IPS-18a (cell line): ENCODE data around the gene PTPRZ1.

Experiments
- H3K27ac ChIP-seq: one replicate; pipeline ENCODE4 v1.5.1; 2013; ENCODE audit warnings: low read length
- H3K27me3 ChIP-seq: one replicate; pipeline ENCODE4 v1.6.1; 2013; ENCODE audit warnings: mild to moderate bottlenecking, low read length; ENCODE audit not compliant: control insufficient read depth, insufficient read depth
- H3K36me3 ChIP-seq: one replicate; pipeline ENCODE4 v1.6.1; 2013; ENCODE audit warnings: low read depth, low read length; ENCODE audit not compliant: control insufficient read depth
- H3K4me1 ChIP-seq: one replicate; pipeline ENCODE4 v1.6.1; 2013; ENCODE audit warnings: low read depth, low read length; ENCODE audit not compliant: control insufficient read depth
- H3K4me3 ChIP-seq: one replicate; pipeline ENCODE4 v1.5.1; 2013; ENCODE audit warnings: low read length
- H3K9ac ChIP-seq: one replicate; pipeline ENCODE4 v1.6.1; 2013; ENCODE audit warnings: mild to moderate bottlenecking, low read length, moderate library complexity
- H3K9me3 ChIP-seq: one replicate; pipeline ENCODE4 v1.6.1; 2013; ENCODE audit warnings: low read depth, low read length; ENCODE audit not compliant: control insufficient read depth

Gene PTPRZ1

GRCh38 chr7:122014697-122015096, 141.7 kb downstream of the PTPRZ1 start:
- Histone ChIP-seq H3K27me3 (no peaks in the 10 kb centered on the region), H3K36me3 (peaks cover 54% of the 10 kb centered on the region), H3K27ac (no peak overlapping the region), H3K9me3 (no peaks in the 10 kb centered on the region), H3K4me3 (no peak overlapping the region), H3K9ac (no peak overlapping the region), H3K4me1 (no peaks in the 10 kb centered on the region)

- H3K36me3 ChIP-seq: peaks cover 22% of the 10 kb centered on the region
- no peak overlapping the region for H3K27ac ChIP-seq
- no peaks in the 10 kb centered on the region for H3K27me3 ChIP-seq
- H3K4me3 ChIP-seq: no peak overlapping the region
- no peaks in the 10 kb centered on the region for H3K4me1 ChIP-seq
- H3K9me3 ChIP-seq: no peaks in the 10 kb centered on the region
- no peak overlapping the region for H3K9ac ChIP-seq
Measured at GRCh38 chr7:122018032-122018431, 145.1 kb downstream of the PTPRZ1 start.

GRCh38 chr7:122027058-122027457, 154.1 kb downstream of the PTPRZ1 start:
- H3K4me1 ChIP-seq: no peaks in the 10 kb centered on the region
- H3K9ac ChIP-seq: no peak overlapping the region
- H3K27ac ChIP-seq: no peak overlapping the region
- H3K27me3 ChIP-seq: no peaks in the 10 kb centered on the region
- H3K4me3 ChIP-seq: no peak overlapping the region
- H3K36me3 ChIP-seq: peaks cover 30% of the 10 kb centered on the region
- H3K9me3 ChIP-seq: no peaks in the 10 kb centered on the region

- Histone ChIP-seq H3K9me3 (no peaks in the 10 kb centered on the region), H3K27me3 (no peaks in the 10 kb centered on the region), H3K9ac (no peak overlapping the region), H3K4me1 (no peaks in the 10 kb centered on the region), H3K27ac (no peak overlapping the region), H3K4me3 (no peak overlapping the region), H3K36me3 (peaks cover 72% of the 10 kb centered on the region)
Measured at GRCh38 chr7:122033641-122034040, 160.7 kb downstream of the PTPRZ1 start.

- peaks cover 83% of the 10 kb centered on the region for H3K36me3 ChIP-seq
- no peaks in the 10 kb centered on the region for H3K27me3 ChIP-seq
Measured at GRCh38 chr7:122035876-122036275, 162.9 kb downstream of the PTPRZ1 start.

GRCh38 chr7:122038134-122038533, 165.2 kb downstream of the PTPRZ1 start:
- H3K36me3 ChIP-seq: peaks cover 92% of the 10 kb centered on the region
- H3K9me3 ChIP-seq: no peaks in the 10 kb centered on the region
- H3K27me3 ChIP-seq: no peaks in the 10 kb centered on the region
- no peaks in the 10 kb centered on the region for H3K4me1 ChIP-seq
- H3K27ac ChIP-seq: no peak overlapping the region
- H3K4me3 ChIP-seq: no peak overlapping the region
- H3K9ac ChIP-seq: no peak overlapping the region

More at GRCh38 chr7:122035876-122036275, 162.9 kb downstream of the PTPRZ1 start:
- no peak overlapping the region for H3K4me3 ChIP-seq
- no peaks in the 10 kb centered on the region for H3K9me3 ChIP-seq
- H3K9ac ChIP-seq: no peak overlapping the region
- H3K4me1 ChIP-seq: no peaks in the 10 kb centered on the region
- H3K27ac ChIP-seq: no peak overlapping the region

GRCh38 chr7:122038904-122039303, 165.9 kb downstream of the PTPRZ1 start:
- Histone ChIP-seq H3K9ac (no peak overlapping the region), H3K36me3 (peaks cover 93% of the 10 kb centered on the region), H3K27me3 (no peaks in the 10 kb centered on the region), H3K27ac (no peak overlapping the region), H3K4me3 (no peak overlapping the region), H3K9me3 (no peaks in the 10 kb centered on the region), H3K4me1 (no peaks in the 10 kb centered on the region)

- Histone ChIP-seq H3K4me3 (no peak overlapping the region), H3K9me3 (no peaks in the 10 kb centered on the region), H3K36me3 (peaks cover 94% of the 10 kb centered on the region), H3K4me1 (no peaks in the 10 kb centered on the region), H3K27ac (no peak overlapping the region), H3K27me3 (no peaks in the 10 kb centered on the region), H3K9ac (no peak overlapping the region)
Measured at GRCh38 chr7:122040147-122040546, 167.2 kb downstream of the PTPRZ1 start.

GRCh38 chr7:122046402-122046801, 173.4 kb downstream of the PTPRZ1 start:
- H3K4me3 ChIP-seq: no peak overlapping the region
- no peak overlapping the region for H3K27ac ChIP-seq
- peaks cover 93% of the 10 kb centered on the region for H3K36me3 ChIP-seq

GRCh38 chr7:122054393-122054792, 181.4 kb downstream of the PTPRZ1 start:
- peaks cover 78% of the 10 kb centered on the region for H3K36me3 ChIP-seq
- H3K9ac ChIP-seq: no peak overlapping the region
- H3K4me3 ChIP-seq: no peak overlapping the region
- H3K27ac ChIP-seq: no peak overlapping the region
- H3K4me1 ChIP-seq: peaks cover 5% of the 10 kb centered on the region
- no peaks in the 10 kb centered on the region for H3K9me3 ChIP-seq
- no peaks in the 10 kb centered on the region for H3K27me3 ChIP-seq

More at GRCh38 chr7:122046402-122046801, 173.4 kb downstream of the PTPRZ1 start:
- Histone ChIP-seq H3K27me3 (no peaks in the 10 kb centered on the region), H3K9ac (no peak overlapping the region), H3K9me3 (no peaks in the 10 kb centered on the region), H3K4me1 (no peaks in the 10 kb centered on the region)

- H3K9me3 ChIP-seq: no peaks in the 10 kb centered on the region
- H3K9ac ChIP-seq: no peak overlapping the region
- H3K27me3 ChIP-seq: no peaks in the 10 kb centered on the region
- peaks cover 78% of the 10 kb centered on the region for H3K36me3 ChIP-seq
- H3K4me3 ChIP-seq: no peak overlapping the region
- no peak overlapping the region for H3K27ac ChIP-seq
- H3K4me1 ChIP-seq: peaks cover 5% of the 10 kb centered on the region
Measured at GRCh38 chr7:122055073-122055472, 182.1 kb downstream of the PTPRZ1 start.

GRCh38 chr7:122056977-122057376, 184.0 kb downstream of the PTPRZ1 start:
- H3K36me3 ChIP-seq: peaks cover 81% of the 10 kb centered on the region
- no peaks in the 10 kb centered on the region for H3K27me3 ChIP-seq
- no peak overlapping the region for H3K4me3 ChIP-seq
- peaks cover 5% of the 10 kb centered on the region for H3K4me1 ChIP-seq
- no peak overlapping the region for H3K27ac ChIP-seq
- no peak overlapping the region for H3K9ac ChIP-seq
- H3K9me3 ChIP-seq: no peaks in the 10 kb centered on the region
